NB4 (cell line): Measurements from ENCODE around the gene VRK2.

ENCODE experiments used
- CTCF ChIP-seq: IDR thresholded peaks from one replicate; pipeline ENCODE4 v1.5.1; 2012; ENCODE audit warnings: low read depth, low read length
- MAX ChIP-seq: IDR thresholded peaks from 2 replicates; pipeline ENCODE4 v1.6.1; 2011; ENCODE audit warnings: low read depth, low read length
- MYC ChIP-seq: IDR thresholded peaks from 2 replicates; pipeline ENCODE4 v1.6.1; 2011; ENCODE audit warnings: low read depth, low read length
- POLR2A ChIP-seq: IDR thresholded peaks from 2 replicates; pipeline ENCODE4 v1.6.1; 2011; ENCODE audit warnings: mild to moderate bottlenecking; ENCODE audit not compliant: insufficient read length; ENCODE audit errors: extremely low read depth

- TF ChIP-seq POLR2A (no peak), CTCF (no peak), MAX (no peak), MYC (no peak)
Measured at GRCh38 chr2:58194458-58194857, 147.9 kb downstream of the VRK2 start.
